Right cardiac atrium (tissue), 5 donors: ENCODE measurements around the gene SEMA7A. TPM values are rescaled to one million over a fixed set of nuclear protein-coding genes. Genes with fewer than 3 reads are reported as not detected.
A peak's percentile ranks its signal among the peaks of the same experiment; 100 is the strongest.

Experiments used
- ATAC-seq, 2 donors: fragments of 200-7000 bp; cut with Tn5 transposase; one replicate each; pipeline versions ENCODE4 v1.8.0 to v1.9.1; 2020; ENCODE audit warnings: moderate library complexity in 2 of 2, mild to moderate bottlenecking in 1 of 2
- DNase-seq, 3 donors: peaks; one replicate each; pipeline ENCODE4 v3.0.0-alpha.2; 2020
- H3K27ac ChIP-seq: one replicate; pipeline ENCODE4 v1.5.1; 2013; ENCODE audit warnings: mild to moderate bottlenecking, low read length, control low read depth, moderate library complexity
- H3K27me3 ChIP-seq: one replicate; pipeline ENCODE4 v1.6.1; 2013; ENCODE audit not compliant: control insufficient read depth, insufficient read depth
- H3K4me1 ChIP-seq: one replicate; pipeline ENCODE4 v1.6.1; 2013; ENCODE audit warnings: low read length; ENCODE audit not compliant: control insufficient read depth, insufficient read depth
- H3K4me3 ChIP-seq: one replicate; pipeline ENCODE4 v1.5.1; 2013; ENCODE audit warnings: low read length, control low read depth
- H3K9me3 ChIP-seq: one replicate; pipeline ENCODE4 v1.6.1; 2013; ENCODE audit warnings: low read length; ENCODE audit not compliant: control insufficient read depth
- WGBS: extraction: QIAGEN DNeasy Blood & Tissue Kit; methylation state at CpG from one replicate; pipeline ENCODE4 v1.1.7; 2013; 5-methylcytosine and 5-hydroxymethylcytosine counted together
- intact Hi-C, 4 donors: fragments of 100-400 bp; cut with DNase I; formaldehyde crosslinking; loops; one replicate each; pipeline versions ENCODE4 v1.11.0 to v1.14.0; 2022 to 2023
- polyA plus RNA-seq: library from polyadenylated mRNA; stranded (reverse); fragments of 200-250 nt; gene quantifications from one replicate; pipeline ENCODE4 v1.2.3, GENCODE V29; 2013
- total RNA-seq, 4 donors: library from RNA; stranded (reverse); fragmentation: NEBNext Ultra II Directional; extraction: Animal tissue kit (Norgen Biotek cat#: 25700); gene quantifications; one replicate each; pipeline ENCODE4 v1.2.1, GENCODE V29; 2021
- donor health status: healthy with polysubstance abuse.
- donor health status: DM: no; HTN: yes; CAD: no.
- donor health status: DM: no; HTN: no; CAD: no.
- donor health status: DM: no; HTN: yes; CAD: no; lungs with severe emphysema.
- donor health status: DM: yes; HTN: yes; CAD: no.

SEMA7A gene
- total and polyA plus RNA-seq, 5 donors, result 1.7 to 3.3 (median 2.0) TPM

GRCh38 chr15:74421302-74422245, 12.2 kb downstream of the SEMA7A start:
- DNase-seq (peak in 1 of 3 donors; percentile 43), ATAC-seq (no peak)
- Histone ChIP-seq H3K4me3 (no peak overlapping the region), H3K4me1 (peaks cover 5% of the 10 kb centered on the region), H3K27me3 (no peaks in the 10 kb centered on the region), H3K27ac (peak overlapping the region; percentile 69), H3K9me3 (no peaks in the 10 kb centered on the region)
- intact Hi-C loops, result no loop called here
- 89% methylated on average over 20 of the region's 20 CpGs for WGBS

DNA sequence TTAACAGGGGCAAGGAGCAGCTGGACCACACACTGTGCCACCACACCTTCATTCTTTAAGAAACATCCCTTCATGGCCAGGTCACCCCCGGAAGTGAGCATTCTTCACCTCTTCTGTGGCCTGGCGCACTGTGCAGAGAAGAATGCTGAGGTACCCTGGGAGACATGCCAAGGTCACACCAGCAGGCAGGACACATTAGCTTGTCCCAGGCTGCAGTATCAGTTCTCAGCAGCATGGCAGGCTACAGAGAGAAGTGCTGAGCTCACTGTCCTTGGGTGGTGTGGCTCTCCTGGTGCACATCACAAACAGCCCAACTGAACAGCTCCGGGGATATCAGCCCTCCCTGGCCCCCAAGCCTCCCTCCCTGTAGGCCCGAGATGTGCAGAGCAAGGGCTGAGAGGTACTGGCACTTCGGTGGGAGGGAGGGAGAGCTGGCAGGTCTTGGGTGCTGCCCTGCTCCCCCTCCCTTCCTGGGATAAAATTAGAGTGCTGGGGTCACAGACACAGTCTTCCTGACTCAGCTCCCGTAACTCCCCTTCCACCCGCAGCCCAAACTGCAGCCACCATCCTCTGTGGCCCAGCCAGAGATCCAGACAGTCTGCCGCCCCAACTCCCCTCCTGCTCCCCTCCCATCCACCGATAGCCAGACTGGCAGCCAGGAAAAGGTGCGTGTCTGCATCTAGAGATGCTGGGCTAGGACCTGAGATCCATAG, 13.4 kb downstream of the SEMA7A start:
- Histone ChIP-seq H3K4me3 (no peak overlapping the region), H3K27ac (peak overlapping the region; percentile 69), H3K4me1 (peaks cover 5% of the 10 kb centered on the region), H3K9me3 (no peaks in the 10 kb centered on the region), H3K27me3 (no peaks in the 10 kb centered on the region)
- intact Hi-C loops, result no loop called here
- WGBS, result 59% methylated on average over 10 of the region's 10 CpGs
- DNase-seq (peak in 1 of 3 donors; percentile 28), ATAC-seq (peak; percentile 32 to 60)

GRCh38 chr15:74419432-74419831, 14.3 kb downstream of the SEMA7A start:
- H3K4me1 ChIP-seq, result peaks cover 5% of the 10 kb centered on the region
- no peak overlapping the region for H3K27ac ChIP-seq
- ATAC-seq, result no peak
- no peaks in the 10 kb centered on the region for H3K27me3 ChIP-seq
- no peak overlapping the region for H3K4me3 ChIP-seq
- no peaks in the 10 kb centered on the region for H3K9me3 ChIP-seq
- intact Hi-C loops, result no loop called here
- WGBS, result 91% methylated on average over 4 of the region's 4 CpGs
- DNase-seq, result no peak

DNA sequence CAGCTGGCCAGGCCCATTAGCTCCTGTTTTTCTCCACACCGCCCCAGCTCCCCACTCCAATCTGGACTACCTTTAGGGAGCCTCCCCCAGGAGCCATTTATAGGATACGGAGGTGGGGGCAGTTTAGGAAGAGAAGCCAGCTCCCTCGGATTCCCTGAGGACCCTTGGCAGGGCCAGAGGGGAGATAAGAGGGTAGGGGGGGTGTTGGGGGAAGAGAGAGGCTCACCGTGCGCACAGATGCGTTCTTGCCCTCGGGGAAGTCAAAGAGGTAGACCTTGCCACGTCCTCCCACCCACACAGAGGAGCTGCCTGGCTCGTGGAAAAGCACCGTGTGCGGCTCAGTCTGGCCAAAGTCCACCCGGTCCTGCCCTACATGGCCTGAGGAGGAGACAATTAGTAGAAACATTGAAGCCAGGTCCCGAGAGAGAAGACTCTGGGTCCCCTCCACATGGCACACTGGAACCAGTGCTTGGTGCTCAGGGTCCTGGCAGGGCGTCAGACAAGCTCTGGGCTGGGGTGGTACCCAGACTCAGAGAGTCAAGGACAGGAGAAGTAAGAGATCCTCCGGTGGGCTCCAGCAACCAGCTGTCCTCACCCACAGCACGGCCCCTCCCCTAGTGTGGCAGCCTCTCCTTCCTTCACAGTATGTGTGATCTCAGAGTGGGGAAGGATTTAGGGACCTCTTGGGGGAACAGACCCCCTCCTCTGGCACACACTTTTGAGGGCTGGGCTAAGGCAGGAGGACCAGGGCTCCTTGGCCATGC, 15.0 kb downstream of the SEMA7A start:
- Histone ChIP-seq H3K4me1 (peaks cover 5% of the 10 kb centered on the region), H3K27ac (no peak overlapping the region), H3K9me3 (no peaks in the 10 kb centered on the region), H3K27me3 (no peaks in the 10 kb centered on the region), H3K4me3 (no peak overlapping the region)
- DNase-seq, result peak in 2 of 3 donors; percentile 17 to 31
- no peak for ATAC-seq
- intact Hi-C loops, result no loop called here
- WGBS, result 76% methylated on average over 16 of the region's 16 CpGs

DNA sequence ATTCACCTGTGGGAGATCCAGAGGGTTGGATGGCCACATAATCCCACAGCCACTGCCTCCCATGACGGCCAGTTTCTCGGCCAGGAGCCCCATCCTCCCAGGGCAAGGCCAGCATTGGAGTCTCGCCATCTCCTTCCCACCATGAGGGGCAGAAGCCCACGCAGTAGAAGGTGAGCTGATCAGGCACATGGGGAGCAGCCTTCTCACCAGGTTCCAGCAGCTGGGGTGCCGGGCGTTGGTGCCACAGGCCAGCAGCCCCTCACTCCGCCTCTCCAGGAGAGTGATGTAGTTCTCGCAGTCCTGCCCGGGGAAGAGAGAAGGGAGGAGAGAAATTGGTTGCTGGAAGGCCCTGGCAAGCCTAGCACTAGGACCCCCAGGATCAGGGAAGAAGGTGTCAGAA, 16.1 kb downstream of the SEMA7A start:
- Histone ChIP-seq H3K4me1 (peaks cover 2% of the 10 kb centered on the region), H3K4me3 (no peak overlapping the region), H3K27me3 (no peaks in the 10 kb centered on the region), H3K9me3 (no peaks in the 10 kb centered on the region), H3K27ac (no peak overlapping the region)
- DNase-seq (peak in 1 of 3 donors; percentile 29), ATAC-seq (no peak)
- intact Hi-C loops, result no loop called here
- 88% methylated on average over 9 of the region's 9 CpGs for WGBS

GRCh38 chr15:74417225-74417624, 16.5 kb downstream of the SEMA7A start:
- Histone ChIP-seq H3K27me3 (no peaks in the 10 kb centered on the region), H3K4me3 (no peak overlapping the region), H3K27ac (no peak overlapping the region), H3K9me3 (no peaks in the 10 kb centered on the region), H3K4me1 (peaks cover 2% of the 10 kb centered on the region)
- peak in 1 of 2 donors; percentile 47 for ATAC-seq
- intact Hi-C loops, result no loop called here
- peak in 1 of 3 donors; percentile 25 for DNase-seq
- 62% methylated on average over 13 of the region's 13 CpGs for WGBS

DNA sequence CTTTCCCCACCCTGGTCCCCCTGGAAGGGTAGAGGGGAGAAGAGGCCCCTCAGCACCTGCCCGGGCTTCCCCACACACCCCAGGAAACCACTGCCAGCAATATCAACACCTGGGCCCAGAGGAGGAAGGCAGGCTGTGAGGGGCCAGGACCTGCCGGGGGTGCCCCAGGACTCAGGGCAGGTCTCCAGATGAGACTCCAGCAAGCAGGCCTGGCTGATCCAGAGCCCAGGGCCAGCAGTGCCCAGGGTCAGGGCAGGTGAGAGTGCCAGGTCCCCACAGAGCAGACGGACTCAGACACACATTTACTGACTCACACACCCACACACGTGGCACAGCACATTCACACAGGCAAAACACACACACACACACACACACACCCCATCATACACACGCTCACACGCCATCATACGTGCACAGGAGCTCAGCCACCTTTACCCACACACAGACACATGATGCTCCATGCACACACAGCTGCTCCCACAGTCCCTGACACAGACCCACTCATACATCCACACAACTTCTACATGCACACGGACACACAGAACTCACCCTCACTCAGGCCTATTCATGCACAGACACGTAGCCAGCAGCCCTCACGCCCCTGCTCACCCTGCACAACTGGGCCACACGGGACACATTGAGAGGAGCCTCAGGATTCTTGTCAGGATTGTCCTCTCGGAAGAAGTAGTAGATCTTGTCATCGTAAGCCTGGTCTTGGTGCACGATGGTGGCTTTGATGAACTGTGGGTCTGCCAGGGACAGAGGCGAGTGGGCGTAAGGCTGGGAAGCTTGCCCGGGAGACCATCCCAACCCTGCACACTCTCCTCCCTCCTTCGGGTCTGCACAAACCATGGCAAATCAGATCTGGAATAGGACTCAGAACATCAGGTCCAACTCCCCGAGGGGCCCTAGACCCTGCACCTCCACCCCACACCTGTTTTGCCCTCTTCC, 17.5 kb downstream of the SEMA7A start:
- intact Hi-C loops, result no loop called here
- Histone ChIP-seq H3K4me3 (no peak overlapping the region), H3K27me3 (no peaks in the 10 kb centered on the region), H3K4me1 (peaks cover 2% of the 10 kb centered on the region), H3K9me3 (no peaks in the 10 kb centered on the region), H3K27ac (no peak overlapping the region)
- WGBS, result 73% methylated on average over 19 of the region's 19 CpGs
- DNase-seq (peak in 2 of 3 donors; percentile 25), ATAC-seq (no peak)

DNA sequence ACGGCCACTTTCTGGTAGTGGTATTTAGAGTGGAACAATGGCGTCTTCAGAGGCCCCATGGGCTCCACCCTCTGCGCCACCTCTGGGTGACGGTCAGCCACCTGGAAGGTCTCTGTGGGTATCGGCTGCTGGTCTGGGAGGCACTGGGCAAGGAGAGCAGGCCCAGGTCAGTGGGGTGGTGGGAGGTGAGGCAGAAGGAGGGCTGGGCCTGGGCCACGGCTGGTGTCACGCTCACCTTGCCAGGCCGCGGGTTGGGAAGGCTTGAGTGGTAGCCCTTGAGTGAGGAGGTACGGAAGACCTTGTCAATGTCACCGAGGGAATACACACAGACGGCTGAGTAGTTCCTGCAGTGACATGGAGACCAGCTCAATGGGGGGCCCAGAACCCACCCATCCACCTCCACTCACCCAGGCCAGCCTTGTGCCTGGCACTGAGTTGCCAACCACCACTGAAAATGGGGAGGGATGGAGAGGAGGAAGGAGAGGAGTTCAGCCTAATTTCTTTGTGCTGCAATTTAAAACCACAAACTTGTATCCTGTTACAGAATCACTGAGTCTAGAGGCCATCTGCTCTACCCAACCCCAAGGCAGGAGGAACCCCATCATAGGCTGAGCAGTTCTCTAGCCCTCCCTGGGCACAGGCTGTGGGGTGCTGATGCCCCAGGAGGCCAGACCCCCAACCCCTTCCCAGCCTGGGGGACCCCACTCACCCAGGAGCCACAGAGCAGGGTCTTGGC, 19.0 kb downstream of the SEMA7A start:
- Histone ChIP-seq H3K9me3 (no peaks in the 10 kb centered on the region), H3K4me3 (no peak overlapping the region), H3K27ac (no peak overlapping the region), H3K4me1 (no peaks in the 10 kb centered on the region), H3K27me3 (no peaks in the 10 kb centered on the region)
- peak in 2 of 3 donors; percentile 11 to 28 for DNase-seq
- 97% methylated on average over 12 of the region's 12 CpGs for WGBS
- intact Hi-C loops, result no loop called here
- no peak for ATAC-seq

DNA sequence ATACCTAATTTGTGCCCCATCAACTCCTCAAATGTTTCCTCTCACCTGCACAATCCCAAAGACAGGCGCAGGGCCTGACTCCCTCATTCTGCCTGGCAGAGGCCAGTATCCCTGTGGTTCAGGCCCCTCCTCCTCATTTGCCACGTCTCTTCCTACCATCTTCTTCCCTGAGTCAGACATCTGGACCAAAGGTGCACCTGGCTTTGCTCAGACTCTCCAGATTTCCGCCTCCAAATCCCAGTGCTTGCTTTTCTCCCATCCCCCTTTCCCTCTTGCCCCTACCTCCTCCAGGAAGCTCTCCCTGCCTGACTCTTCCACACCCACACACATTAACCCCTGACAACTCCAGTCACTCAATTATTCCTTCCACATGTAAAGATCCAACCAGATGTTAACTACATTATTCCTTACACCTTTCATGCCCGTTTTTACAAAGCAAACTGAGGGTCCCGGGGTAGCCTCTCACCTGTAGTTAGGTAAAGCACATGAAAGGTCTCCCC, 19.6 kb downstream of the SEMA7A start:
- 91% methylated on average over 5 of the region's 5 CpGs for WGBS
- H3K27me3 ChIP-seq, result no peaks in the 10 kb centered on the region
- no peak overlapping the region for H3K4me3 ChIP-seq
- H3K27ac ChIP-seq, result no peak overlapping the region
- H3K4me1 ChIP-seq, result no peaks in the 10 kb centered on the region
- ATAC-seq, result no peak
- intact Hi-C loops, result no loop called here
- H3K9me3 ChIP-seq, result no peaks in the 10 kb centered on the region
- DNase-seq, result peak in 1 of 3 donors; percentile 16
